Upper lobe of left lung (tissue), 6 donors: ENCODE data around the gene CERS6. TPM values are rescaled to one million over a fixed set of nuclear protein-coding genes. Genes with fewer than 3 reads are reported as not detected.

Source experiments
- ATAC-seq, 2 donors: fragments of 200-7000 bp; cut with Tn5 transposase; one replicate each; pipeline ENCODE4 v1.9.1; 2022; ENCODE audit warnings: mild to moderate bottlenecking in 2 of 2, moderate library complexity in 2 of 2; ENCODE audit not compliant: low FRiP score in 2 of 2
- DNase-seq, 2 donors: peaks; one replicate each; pipeline ENCODE4 v3.0.0-alpha.2; 2019 to 2020
- H3K27ac ChIP-seq, 4 donors: fragments of 200-600 bp; sonication (generic); one replicate each; pipeline ENCODE4 v1.5.1; 2016 to 2019
- H3K27me3 ChIP-seq, 4 donors: fragments of 200-600 bp; sonication (generic); one replicate each; pipeline ENCODE4 v1.5.1; 2017 to 2019
- H3K36me3 ChIP-seq, 4 donors: fragments of 200-600 bp; sonication (generic); one replicate each; pipeline ENCODE4 v1.5.1; 2016 to 2019
- H3K4me1 ChIP-seq, 4 donors: fragments of 200-600 bp; sonication (generic); one replicate each; pipeline ENCODE4 v1.5.1; 2018 to 2019
- H3K4me3 ChIP-seq, 4 donors: fragments of 200-600 bp; sonication (generic); one replicate each; pipeline ENCODE4 v1.5.1; 2017 to 2019; ENCODE audit warnings: mild to moderate bottlenecking in 2 of 4, moderate library complexity in 1 of 4
- H3K9me3 ChIP-seq, 4 donors: fragments of 200-600 bp; sonication (generic); one replicate each; pipeline ENCODE4 v1.5.1; 2018 to 2019
- CTCF ChIP-seq, 6 experiments: fragments of 450-650 bp in 4 of 6; fragments of 200-600 bp in 2 of 6; sonication (generic) in 2 of 6; IDR thresholded peaks; one replicate each; pipeline ENCODE4 v1.5.1; 2016 to 2019; ENCODE audit warnings: antibody characterized with exemption in 6 of 6
- EP300 ChIP-seq, 4 donors: sonication (generic); formaldehyde crosslinking; IDR thresholded peaks; one replicate each; pipeline ENCODE4 v1.5.1; 2017; ENCODE audit warnings: antibody characterized with exemption in 4 of 4, control low read depth in 2 of 4
- POLR2A ChIP-seq, 4 donors: fragments of 450-650 bp; IDR thresholded peaks; one replicate each; pipeline ENCODE4 v1.5.1; 2016 to 2017; ENCODE audit warnings: antibody characterized with exemption in 4 of 4, mild to moderate bottlenecking in 2 of 4
- POLR2AphosphoS5 ChIP-seq, 2 donors: sonication (generic); formaldehyde crosslinking; IDR thresholded peaks; one replicate each; pipeline ENCODE4 v1.5.1; 2017; ENCODE audit warnings: antibody characterized with exemption in 2 of 2
- WGBS, 2 donors: methylation state at CpG; one replicate each; pipeline ENCODE4 v1.1.5; 2017 to 2018; 5-methylcytosine and 5-hydroxymethylcytosine counted together
- total RNA-seq, 6 donors: library from RNA; depleted of rRNA in 4 of 6; stranded (reverse); fragments of >200 nt in 4 of 6; gene quantifications; one replicate each; pipeline versions ENCODE4 v1.1.0 to v1.2.1, GENCODE V29; 2016 to 2021
- donor health status: DM: no; HTN: no; CAD: no; lungs with moderate emphysema.
- donor health status: DM: no; HTN: yes; CAD: no; lungs with severe emphysema.

CERS6 gene
- total RNA-seq, 6 donors from 2014 or later, result 7.3 to 24.7 (median 16.6) TPM

GRCh38 chr2:168715849-168716248 lies 259.8 kb downstream of the CERS6 start:
- WGBS, 2 donors, result 89 to 95% methylated on average over 2 of the region's 2 CpGs
- no peak for DNase-seq

GRCh38 chr2:168716839-168717238 lies 260.8 kb downstream of the CERS6 start:
- Histone ChIP-seq H3K27me3 (no peaks in the 10 kb centered on the region), H3K4me3 (no peak overlapping the region), H3K36me3 (no peaks in the 10 kb centered on the region), H3K9me3 (no peaks in the 10 kb centered on the region), H3K27ac (no peak overlapping the region), H3K4me1 (no peaks in the 10 kb centered on the region)
- ATAC-seq, result no peak
- TF ChIP-seq POLR2A (IDR thresholded peaks at IDR 0.05), result no peak
- no peak for DNase-seq

More at GRCh38 chr2:168715849-168716248, 259.8 kb downstream of the CERS6 start:
- no peak for ATAC-seq
- TF ChIP-seq POLR2A (IDR thresholded peaks at IDR 0.05) (no peak), CTCF (IDR thresholded peaks at IDR 0.05) (no peak), POLR2AphosphoS5 (IDR thresholded peaks at IDR 0.05) (no peak)
- Histone ChIP-seq H3K36me3 (no peaks in the 10 kb centered on the region), H3K4me1 (no peaks in the 10 kb centered on the region), H3K4me3 (no peak overlapping the region), H3K27ac (no peak overlapping the region), H3K27me3 (no peaks in the 10 kb centered on the region), H3K9me3 (no peaks in the 10 kb centered on the region)

GRCh38 chr2:168717790-168718502 lies 261.9 kb downstream of the CERS6 start:
- Histone ChIP-seq H3K4me3 (no peak overlapping the region), H3K36me3 (no peaks in the 10 kb centered on the region), H3K27ac (no peak overlapping the region), H3K4me1 (no peaks in the 10 kb centered on the region), H3K27me3 (no peaks in the 10 kb centered on the region), H3K9me3 (no peaks in the 10 kb centered on the region)
- TF ChIP-seq POLR2AphosphoS5 (IDR thresholded peaks at IDR 0.05) (no peak), EP300 (IDR thresholded peaks at IDR 0.05) (no peak), POLR2A (IDR thresholded peaks at IDR 0.05) (no peak), CTCF (IDR thresholded peaks at IDR 0.05) (no peak)
- WGBS, 2 donors, result 60 to 63% methylated on average over 3 of the region's 3 CpGs
- DNase-seq (no peak), ATAC-seq (no peak)

GRCh38 chr2:168718622-168719021 lies 262.6 kb downstream of the CERS6 start:
- H3K4me1 ChIP-seq, result no peaks in the 10 kb centered on the region
- no peaks in the 10 kb centered on the region for H3K27me3 ChIP-seq
- DNase-seq (no peak), ATAC-seq (no peak)
- TF ChIP-seq POLR2A (IDR thresholded peaks at IDR 0.05) (no peak), POLR2AphosphoS5 (IDR thresholded peaks at IDR 0.05) (no peak), EP300 (IDR thresholded peaks at IDR 0.05) (no peak), CTCF (IDR thresholded peaks at IDR 0.05) (no peak)
- no peak overlapping the region for H3K4me3 ChIP-seq
- H3K27ac ChIP-seq, result no peak overlapping the region
- WGBS, 2 donors, result 70 to 73% methylated on average over 2 of the region's 2 CpGs
- H3K36me3 ChIP-seq, result no peaks in the 10 kb centered on the region
- no peaks in the 10 kb centered on the region for H3K9me3 ChIP-seq

GRCh38 chr2:168719446-168719845 lies 263.4 kb downstream of the CERS6 start:
- DNase-seq, result no peak
- no peaks in the 10 kb centered on the region for H3K4me1 ChIP-seq
- no peak for TF ChIP-seq EP300 (IDR thresholded peaks at IDR 0.05)
- no peak for TF ChIP-seq POLR2AphosphoS5 (IDR thresholded peaks at IDR 0.05)
- no peak for TF ChIP-seq POLR2A (IDR thresholded peaks at IDR 0.05)
- TF ChIP-seq CTCF (IDR thresholded peaks at IDR 0.05), result no peak
- no peaks in the 10 kb centered on the region for H3K9me3 ChIP-seq
- H3K27ac ChIP-seq, result no peak overlapping the region
- peaks cover 0 to 4% (median 0%) of the 10 kb centered on the region in 4 donors for H3K36me3 ChIP-seq
- no peak for ATAC-seq
- no peaks in the 10 kb centered on the region for H3K27me3 ChIP-seq
- H3K4me3 ChIP-seq, result no peak overlapping the region
